LNCaP clone FGC (cell line): ENCODE measurements around the gene ARHGAP29.
"Not testable (repeated sequence)": the region's sequence is repeated elsewhere in the genome, so short reads cannot be mapped to it uniquely, and the experiment has no call there.

Experiments
- DNase-seq: peaks from one replicate; pipeline ENCODE4 v3.0.0-alpha.2; 2011; ENCODE audit warnings: low read depth
- H3K4me3 ChIP-seq: 2 replicates; pipeline ENCODE4 v1.5.1; 2011; ENCODE audit warnings: mild to moderate bottlenecking, low read depth, low read length, control low read depth
- TF ChIP-seq, protein P1 (sequence below): IDR thresholded peaks from 2 replicates; pipeline ENCODE4 v1.5.1; 2012; ENCODE audit warnings: mild to moderate bottlenecking; ENCODE audit not compliant: control insufficient read depth, insufficient read depth; ENCODE audit errors: extremely low read depth

The ARHGAP29 gene

DNA sequence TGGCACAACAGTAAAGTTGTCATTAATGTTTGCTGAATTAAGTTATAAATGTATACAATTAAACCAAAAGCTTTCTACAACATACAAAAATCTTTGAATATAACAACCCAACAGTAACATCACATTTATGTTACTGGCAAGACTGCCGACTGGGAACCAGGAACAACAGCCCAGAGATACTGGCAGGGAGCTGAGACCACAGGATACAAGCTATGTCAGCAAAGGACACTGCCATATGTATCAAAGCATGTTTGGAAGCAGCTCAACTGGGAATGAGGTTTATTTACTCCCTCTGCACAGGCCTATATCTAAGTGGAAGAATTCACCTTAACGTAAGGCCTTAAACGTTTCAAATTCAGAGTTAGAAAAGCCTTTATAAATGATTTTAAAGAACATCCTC is 50.4 kb downstream of the ARHGAP29 start:
- TF ChIP-seq, protein P1, sequence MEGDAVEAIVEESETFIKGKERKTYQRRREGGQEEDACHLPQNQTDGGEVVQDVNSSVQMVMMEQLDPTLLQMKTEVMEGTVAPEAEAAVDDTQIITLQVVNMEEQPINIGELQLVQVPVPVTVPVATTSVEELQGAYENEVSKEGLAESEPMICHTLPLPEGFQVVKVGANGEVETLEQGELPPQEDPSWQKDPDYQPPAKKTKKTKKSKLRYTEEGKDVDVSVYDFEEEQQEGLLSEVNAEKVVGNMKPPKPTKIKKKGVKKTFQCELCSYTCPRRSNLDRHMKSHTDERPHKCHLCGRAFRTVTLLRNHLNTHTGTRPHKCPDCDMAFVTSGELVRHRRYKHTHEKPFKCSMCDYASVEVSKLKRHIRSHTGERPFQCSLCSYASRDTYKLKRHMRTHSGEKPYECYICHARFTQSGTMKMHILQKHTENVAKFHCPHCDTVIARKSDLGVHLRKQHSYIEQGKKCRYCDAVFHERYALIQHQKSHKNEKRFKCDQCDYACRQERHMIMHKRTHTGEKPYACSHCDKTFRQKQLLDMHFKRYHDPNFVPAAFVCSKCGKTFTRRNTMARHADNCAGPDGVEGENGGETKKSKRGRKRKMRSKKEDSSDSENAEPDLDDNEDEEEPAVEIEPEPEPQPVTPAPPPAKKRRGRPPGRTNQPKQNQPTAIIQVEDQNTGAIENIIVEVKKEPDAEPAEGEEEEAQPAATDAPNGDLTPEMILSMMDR = no peak
- no peak for DNase-seq
- H3K4me3 ChIP-seq = no peak overlapping the region

DNA sequence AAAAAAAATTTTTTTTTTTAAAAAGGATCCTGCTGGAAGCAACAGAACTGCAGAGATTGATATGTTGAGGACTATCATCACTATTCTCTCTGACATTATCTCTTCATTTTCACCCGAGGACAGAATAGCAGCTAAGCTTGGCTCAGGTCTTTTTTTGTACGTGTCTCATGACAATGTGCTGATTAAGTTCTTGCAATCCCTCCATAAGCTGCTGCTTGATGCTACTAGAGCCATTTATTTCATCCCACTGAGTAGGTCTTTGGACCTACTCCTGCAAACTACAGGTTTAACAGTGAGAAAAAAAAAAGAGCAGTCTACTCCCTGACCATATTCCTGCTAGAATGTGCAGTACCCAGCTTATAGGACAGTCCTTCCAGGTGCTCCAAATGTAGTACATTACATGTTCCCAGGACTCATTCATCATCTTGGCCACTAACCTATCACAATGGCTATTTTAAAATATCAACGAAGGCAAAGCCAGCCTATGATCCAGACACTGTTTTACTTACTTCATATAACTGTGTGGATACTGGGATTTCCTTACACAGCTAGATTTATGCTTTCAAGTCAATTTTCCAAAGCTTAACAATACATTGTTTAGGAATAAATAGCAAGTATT is 54.1 kb downstream of the ARHGAP29 start:
- DNase-seq = no peak
- no peak overlapping the region for H3K4me3 ChIP-seq
- TF ChIP-seq, protein P1 = no peak

DNA sequence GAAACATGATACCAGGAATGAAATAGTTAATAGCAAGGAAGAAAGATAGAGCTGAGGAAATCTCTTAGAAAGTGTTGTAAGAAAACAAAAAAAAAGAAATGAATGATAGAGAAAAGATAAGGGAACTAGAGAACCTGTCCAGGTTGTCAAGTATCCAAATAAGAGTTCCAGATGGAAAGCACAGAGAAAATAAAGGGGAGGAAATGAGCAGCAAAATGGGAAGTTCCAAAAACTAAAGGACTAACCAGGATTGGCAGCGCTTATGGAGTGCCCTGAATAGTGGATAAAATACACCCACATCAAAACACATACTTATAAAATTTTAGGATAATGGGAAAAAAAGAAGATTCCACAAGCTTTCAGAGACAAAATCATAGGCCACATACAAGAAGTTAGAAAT is 55.2 kb downstream of the ARHGAP29 start:
- TF ChIP-seq, protein P1 = no peak
- H3K4me3 ChIP-seq = no peak overlapping the region
- DNase-seq = no peak

DNA sequence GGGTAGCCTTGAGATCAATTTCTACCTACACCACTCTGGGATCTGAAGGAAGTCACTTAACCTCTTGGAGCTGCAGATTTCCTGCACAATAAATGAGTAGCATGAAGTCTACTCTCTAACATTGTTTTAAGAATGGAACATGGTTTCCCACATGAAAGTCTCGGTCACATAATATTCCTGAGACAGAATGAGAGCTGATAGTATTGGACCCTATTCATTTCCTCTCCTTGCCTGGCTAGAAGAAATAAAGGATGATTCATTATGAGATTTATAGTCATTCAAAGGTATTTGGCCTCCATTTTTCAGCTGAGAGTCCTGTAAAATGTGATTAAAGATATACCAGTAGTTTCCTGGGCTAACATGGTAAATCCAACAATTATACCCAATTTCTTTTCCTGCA is 56.7 kb downstream of the ARHGAP29 start:
- H3K4me3 ChIP-seq = no peak overlapping the region
- DNase-seq = no peak
- TF ChIP-seq, protein P1 = no peak

DNA sequence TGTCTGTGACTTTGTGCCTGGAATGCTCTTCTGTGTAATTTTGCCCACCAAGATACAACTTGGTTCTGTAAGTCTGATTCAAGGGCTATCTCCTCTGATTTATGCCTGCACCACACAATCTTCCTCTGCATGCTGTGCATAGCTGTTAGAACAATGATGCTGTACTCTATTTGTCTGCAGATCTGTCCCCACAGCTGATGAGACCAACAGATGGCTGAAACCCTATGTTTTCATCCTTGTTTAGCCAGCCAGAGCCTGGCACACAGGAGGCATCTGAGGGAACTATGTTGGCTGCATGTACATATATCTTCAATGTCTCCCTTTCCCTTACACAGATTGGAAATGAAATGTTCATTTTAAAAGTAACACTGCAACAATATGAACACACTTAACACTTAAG is 58.5 kb downstream of the ARHGAP29 start:
- TF ChIP-seq, protein P1 = no peak
- H3K4me3 ChIP-seq = no peak overlapping the region
- DNase-seq = no peak

DNA sequence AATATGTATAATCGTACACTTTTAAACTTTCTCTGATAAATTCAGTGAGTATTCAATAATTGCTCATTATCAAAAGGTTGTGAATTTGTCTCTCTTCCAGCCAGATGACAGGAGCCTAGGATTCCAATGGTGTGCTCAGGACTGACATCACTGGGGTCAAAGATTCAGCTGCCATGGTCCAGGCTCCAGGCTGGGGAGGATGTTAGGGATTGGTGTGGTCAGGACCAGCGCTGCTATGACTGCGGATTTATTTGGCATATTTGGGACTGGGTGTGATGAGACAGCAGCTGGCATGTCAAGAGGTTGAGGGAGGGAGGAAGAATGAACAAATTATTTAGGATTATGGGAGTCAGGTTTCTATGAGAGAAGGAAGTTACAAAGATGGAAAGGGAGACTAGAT is 68.3 kb downstream of the ARHGAP29 start:
- no peak for DNase-seq
- no peak overlapping the region for H3K4me3 ChIP-seq
- TF ChIP-seq, protein P1 = no peak

DNA sequence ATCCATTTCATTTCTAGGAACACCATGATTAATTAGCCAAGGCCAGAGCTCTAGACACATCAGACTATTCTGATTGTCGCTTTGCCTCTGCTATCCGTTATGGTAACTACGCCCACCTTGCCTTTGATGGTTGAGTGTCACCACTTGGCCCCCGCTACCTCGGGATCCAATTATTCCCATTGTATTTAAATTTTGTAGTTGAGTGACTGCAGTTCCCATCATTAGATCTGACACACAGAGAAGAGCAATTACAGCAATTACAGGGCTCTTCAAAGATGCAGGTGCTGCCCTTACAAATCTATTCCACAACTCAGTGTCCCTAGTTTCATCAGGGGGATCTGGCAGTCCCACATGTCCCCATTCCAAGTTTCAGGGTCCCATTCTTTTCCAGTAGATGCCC is 71.5 kb downstream of the ARHGAP29 start:
- no peak overlapping the region for H3K4me3 ChIP-seq
- no peak for DNase-seq
- TF ChIP-seq, protein P1 = no peak

DNA sequence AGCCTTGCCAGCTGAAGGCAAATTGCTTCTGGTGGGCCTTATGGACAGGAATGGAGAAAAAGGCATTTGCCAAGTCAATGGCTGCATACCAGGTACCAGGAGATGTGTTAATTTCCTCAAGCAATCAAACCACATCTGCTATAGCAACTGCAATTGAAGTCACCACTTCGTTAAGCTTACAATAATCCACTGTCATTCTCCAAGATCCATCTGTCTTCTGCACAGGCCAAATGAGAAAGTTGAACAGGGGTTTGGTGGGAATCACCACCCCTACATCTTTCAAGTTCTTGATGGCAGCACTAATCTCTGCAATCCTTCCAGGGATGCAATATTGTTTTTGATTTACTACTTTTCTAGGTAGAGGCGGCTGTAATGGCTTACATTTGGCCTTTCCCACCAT is 72.5 kb downstream of the ARHGAP29 start:
- not testable (repeated sequence) for DNase-seq, H3K4me3 ChIP-seq

DNA sequence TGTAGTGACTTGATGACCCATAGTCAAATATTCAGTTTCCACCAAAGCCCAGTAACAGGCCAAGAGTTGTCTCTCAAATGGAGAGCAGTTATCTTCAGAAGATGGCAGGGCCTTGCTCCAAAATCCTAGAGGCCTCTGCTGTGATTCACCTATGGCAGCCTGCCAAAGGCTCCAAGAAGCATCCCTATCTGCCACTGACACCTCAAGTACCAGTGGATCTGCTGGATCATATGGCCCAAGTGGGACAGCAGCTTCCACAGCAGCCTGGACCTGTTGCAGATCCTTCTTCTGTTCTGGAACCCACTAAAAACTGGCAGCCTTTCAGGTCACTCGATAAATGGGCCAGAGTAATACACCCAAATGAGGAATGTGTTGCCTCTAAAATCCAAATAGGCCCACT is 73.3 kb downstream of the ARHGAP29 start:
- not testable (repeated sequence) for H3K4me3 ChIP-seq, DNase-seq

DNA sequence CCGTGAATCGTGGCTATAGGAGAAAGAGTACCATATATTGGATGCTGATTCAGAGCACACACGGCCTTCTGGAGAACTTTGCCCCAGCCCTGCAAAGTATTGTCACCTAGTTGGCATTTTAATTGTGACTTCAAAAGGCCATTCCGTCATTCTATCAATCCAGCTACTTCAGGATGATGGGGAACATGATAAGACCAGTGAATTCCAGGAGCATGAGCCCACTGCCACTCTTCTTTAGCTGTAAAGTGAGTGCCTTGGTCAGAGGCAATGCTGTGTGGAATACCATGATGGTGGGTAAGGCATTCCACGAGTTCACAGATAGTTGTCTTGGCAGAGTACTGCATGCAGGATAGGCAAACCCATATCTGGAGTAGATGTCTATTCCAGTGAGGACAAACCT is 74.1 kb downstream of the ARHGAP29 start:
- H3K4me3 ChIP-seq, DNase-seq: not testable (repeated sequence)
